ENCODE measurements around the gene MYO1D.
A peak's percentile ranks its signal among the peaks of the same experiment; 100 is the strongest.
"Not testable (repeated sequence)": the region's sequence is repeated elsewhere in the genome, so short reads cannot be mapped to it uniquely, and the experiment has no call there.

Gene MYO1D

DNA sequence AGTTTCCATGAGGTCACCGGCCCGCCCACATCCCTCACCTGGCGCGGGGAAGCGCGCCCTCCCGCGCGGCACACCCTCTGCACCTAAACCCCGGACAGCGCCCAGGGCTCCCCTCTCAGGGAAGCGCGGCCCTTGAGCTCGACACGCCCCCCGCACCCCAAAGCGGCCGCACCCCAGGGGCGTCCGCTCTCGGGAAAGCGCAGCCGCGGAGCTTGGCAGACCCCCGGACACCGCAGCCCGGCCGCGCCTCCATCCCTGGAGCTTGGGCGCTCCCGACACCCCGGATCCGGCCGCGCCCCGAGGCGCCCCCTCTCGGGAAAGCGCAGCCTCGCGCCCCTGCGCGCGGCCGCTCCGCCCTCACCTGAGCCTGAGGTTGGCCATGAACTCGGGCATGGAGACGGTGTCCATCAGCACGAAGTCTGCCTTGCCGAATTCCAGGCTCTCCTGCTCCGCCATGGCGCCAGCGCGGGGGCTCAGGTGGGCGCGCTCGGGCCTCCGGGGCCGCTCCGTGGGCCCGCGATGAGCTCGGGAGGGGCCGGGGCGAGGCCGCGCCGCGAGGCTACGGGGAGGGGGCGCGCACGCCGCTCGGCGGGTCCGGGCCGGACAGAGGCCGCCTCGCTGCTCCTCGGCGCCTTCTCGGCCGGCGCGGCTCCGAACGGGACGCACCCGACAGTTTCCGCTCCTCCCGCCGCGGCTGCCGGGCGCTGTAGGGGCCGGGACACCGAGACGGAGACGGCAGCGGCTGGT, at the start of gene MYO1D:
TSS of gene MYO1D (minus strand) at position 708 of the 747 bp plus-strand sequence. CDS start at position 456, 252 bp downstream.
- in situ Hi-C loops (cut with MboI; ENCODE audit: low pct_unique_long_range_greater_than_20kb, low sequenced_read_pairs, unreplicated experiment) = loop anchor here (5.0 kb wide), 1 partner anchor 94 kb away; no protein-coding TSS in a partner anchor
- TF ChIP-seq, protein P1, sequence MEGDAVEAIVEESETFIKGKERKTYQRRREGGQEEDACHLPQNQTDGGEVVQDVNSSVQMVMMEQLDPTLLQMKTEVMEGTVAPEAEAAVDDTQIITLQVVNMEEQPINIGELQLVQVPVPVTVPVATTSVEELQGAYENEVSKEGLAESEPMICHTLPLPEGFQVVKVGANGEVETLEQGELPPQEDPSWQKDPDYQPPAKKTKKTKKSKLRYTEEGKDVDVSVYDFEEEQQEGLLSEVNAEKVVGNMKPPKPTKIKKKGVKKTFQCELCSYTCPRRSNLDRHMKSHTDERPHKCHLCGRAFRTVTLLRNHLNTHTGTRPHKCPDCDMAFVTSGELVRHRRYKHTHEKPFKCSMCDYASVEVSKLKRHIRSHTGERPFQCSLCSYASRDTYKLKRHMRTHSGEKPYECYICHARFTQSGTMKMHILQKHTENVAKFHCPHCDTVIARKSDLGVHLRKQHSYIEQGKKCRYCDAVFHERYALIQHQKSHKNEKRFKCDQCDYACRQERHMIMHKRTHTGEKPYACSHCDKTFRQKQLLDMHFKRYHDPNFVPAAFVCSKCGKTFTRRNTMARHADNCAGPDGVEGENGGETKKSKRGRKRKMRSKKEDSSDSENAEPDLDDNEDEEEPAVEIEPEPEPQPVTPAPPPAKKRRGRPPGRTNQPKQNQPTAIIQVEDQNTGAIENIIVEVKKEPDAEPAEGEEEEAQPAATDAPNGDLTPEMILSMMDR (IDR thresholded peaks at IDR 0.05; ENCODE audit: extremely low read depth, insufficient read depth, missing control alignments) = peak; percentile 71
- DNase-seq (ENCODE audit: low spot score) = peak; percentile 71

DNA sequence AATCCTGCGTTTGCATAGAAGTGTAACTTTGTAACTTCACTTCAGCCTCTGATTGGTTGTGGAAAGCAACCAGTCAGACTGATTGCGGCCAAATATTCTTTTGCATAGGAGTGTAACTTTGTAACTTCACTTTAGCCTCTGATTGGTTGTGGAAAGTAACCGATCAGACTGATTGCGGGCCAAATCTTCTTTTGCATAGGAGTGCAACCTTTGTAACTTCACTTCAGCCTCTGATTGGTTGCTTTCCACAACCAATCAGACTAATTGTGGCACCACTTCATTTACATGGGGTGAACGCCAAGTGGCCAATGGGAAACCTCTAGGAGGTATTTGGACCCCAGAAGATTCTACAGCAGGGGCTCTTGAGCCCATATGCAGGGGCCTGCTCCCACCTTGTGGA, 49.3 kb upstream of the MYO1D start:
- DNase-seq (ENCODE audit: low spot score) = no peak
- TF ChIP-seq, protein P1 (IDR thresholded peaks at IDR 0.05; ENCODE audit: extremely low read depth, insufficient read depth, missing control alignments) = no peak
- in situ Hi-C loops (cut with MboI; ENCODE audit: low pct_unique_long_range_greater_than_20kb, low sequenced_read_pairs, unreplicated experiment) = loop anchor here (25.0 kb wide), 1 partner anchor 464 kb away; no protein-coding TSS in a partner anchor

DNA sequence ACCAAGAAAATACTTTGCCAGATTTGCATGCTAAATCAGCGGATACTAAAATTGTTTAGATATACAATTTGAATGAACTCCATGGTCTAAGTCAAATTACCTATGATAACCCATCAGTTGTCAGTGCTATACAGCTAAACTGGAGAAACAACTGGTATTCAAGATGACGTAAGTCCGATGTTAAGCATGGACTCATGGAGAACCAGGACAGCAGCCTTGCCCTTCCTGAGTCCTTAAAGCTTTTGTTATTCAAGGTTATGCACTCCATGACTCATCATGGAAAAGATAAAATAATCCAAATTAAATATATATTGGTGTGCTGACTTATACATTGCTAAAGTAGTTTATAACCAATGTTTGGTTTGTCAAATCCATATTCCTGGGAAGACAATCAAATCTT, 47.0 kb upstream of the MYO1D start:
- DNase-seq (ENCODE audit: low spot score); in situ Hi-C loops (cut with MboI; ENCODE audit: low pct_unique_long_range_greater_than_20kb, low sequenced_read_pairs, unreplicated experiment): not testable (repeated sequence)

- TF ChIP-seq, protein P1 (IDR thresholded peaks at IDR 0.05; ENCODE audit: extremely low read depth, insufficient read depth, missing control alignments) = no peak
- in situ Hi-C loops (cut with MboI; ENCODE audit: low pct_unique_long_range_greater_than_20kb, low sequenced_read_pairs, unreplicated experiment) = no loop called here
- DNase-seq (ENCODE audit: low spot score) = no peak
Observed at GRCh38 chr17:32921017-32921416, 44.1 kb upstream of the MYO1D start.

- TF ChIP-seq, protein P1 (IDR thresholded peaks at IDR 0.05; ENCODE audit: extremely low read depth, insufficient read depth, missing control alignments) = no peak
- in situ Hi-C loops (cut with MboI; ENCODE audit: low pct_unique_long_range_greater_than_20kb, low sequenced_read_pairs, unreplicated experiment) = no loop called here
- DNase-seq (ENCODE audit: low spot score) = no peak
Observed at GRCh38 chr17:32920293-32920692, 43.4 kb upstream of the MYO1D start.

DNA sequence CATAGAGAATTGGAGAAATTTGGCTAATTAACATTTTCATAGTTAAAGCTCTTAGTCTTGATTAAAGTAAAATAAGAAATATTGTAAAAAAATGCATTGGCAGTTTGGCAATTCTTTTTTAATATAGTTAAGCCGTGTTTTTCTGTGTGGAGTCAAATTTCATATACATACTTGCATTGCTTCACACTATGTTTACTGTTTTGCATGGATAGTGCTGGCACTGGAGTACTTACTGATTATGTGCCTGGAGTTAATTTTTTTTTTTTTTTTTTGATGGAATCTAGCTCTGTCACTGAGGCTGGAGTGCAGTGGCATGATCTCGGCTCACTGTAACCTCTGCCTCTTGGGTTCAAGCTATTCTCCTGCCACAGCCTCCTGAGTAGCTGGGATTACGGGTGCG, 43.0 kb upstream of the MYO1D start:
- DNase-seq (ENCODE audit: low spot score); in situ Hi-C loops (cut with MboI; ENCODE audit: low pct_unique_long_range_greater_than_20kb, low sequenced_read_pairs, unreplicated experiment): not testable (repeated sequence)

GRCh38 chr17:32917842-32918241, 40.9 kb upstream of the MYO1D start:
- TF ChIP-seq, protein P1 (IDR thresholded peaks at IDR 0.05; ENCODE audit: extremely low read depth, insufficient read depth, missing control alignments) = no peak
- no peak for DNase-seq (ENCODE audit: low spot score)
- in situ Hi-C loops (cut with MboI; ENCODE audit: low pct_unique_long_range_greater_than_20kb, low sequenced_read_pairs, unreplicated experiment) = no loop called here

Measured in GM13977 (cell line).